Measurements from ENCODE around the gene STX11.

STX11 gene

GRCh38 chr6:144197919-144198318 is 47.6 kb downstream of the STX11 start:
- DNase-seq (ENCODE audit: insufficient read length) (no peak), FAIRE-seq (no peak)
- TF ChIP-seq POLR2AphosphoS5 (IDR thresholded peaks at IDR 0.05; ENCODE audit: low read depth, low read length), result no peak
- TF ChIP-seq TAF1 (IDR thresholded peaks at IDR 0.05; ENCODE audit: borderline replicate concordance, low read depth, low read length), result no peak
- TF ChIP-seq POLR2A (IDR thresholded peaks at IDR 0.05; ENCODE audit: low read depth, low read length), result no peak

- DNase-seq (ENCODE audit: insufficient read length) (no peak), FAIRE-seq (no peak)
- TF ChIP-seq POLR2AphosphoS5 (IDR thresholded peaks at IDR 0.05; ENCODE audit: low read depth, low read length) (no peak), POLR2A (IDR thresholded peaks at IDR 0.05; ENCODE audit: low read depth, low read length) (no peak), TAF1 (IDR thresholded peaks at IDR 0.05; ENCODE audit: borderline replicate concordance, low read depth, low read length) (no peak)
These were observed 52.7 kb downstream of the STX11 start for GRCh38 chr6:144202879-144203468.

- TF ChIP-seq POLR2A (IDR thresholded peaks at IDR 0.05; ENCODE audit: low read depth, low read length) (no peak), POLR2AphosphoS5 (IDR thresholded peaks at IDR 0.05; ENCODE audit: low read depth, low read length) (no peak), TAF1 (IDR thresholded peaks at IDR 0.05; ENCODE audit: borderline replicate concordance, low read depth, low read length) (no peak)
- no peak for DNase-seq (ENCODE audit: insufficient read length)
- no peak for FAIRE-seq
These were observed 60.8 kb downstream of the STX11 start for GRCh38 chr6:144211160-144211559.

GRCh38 chr6:144213315-144213714 is 63.0 kb downstream of the STX11 start:
- TF ChIP-seq POLR2AphosphoS5 (IDR thresholded peaks at IDR 0.05; ENCODE audit: low read depth, low read length) (no peak), POLR2A (IDR thresholded peaks at IDR 0.05; ENCODE audit: low read depth, low read length) (no peak), TAF1 (IDR thresholded peaks at IDR 0.05; ENCODE audit: borderline replicate concordance, low read depth, low read length) (no peak)
- FAIRE-seq (no peak), DNase-seq (ENCODE audit: insufficient read length) (no peak)

- no peak for TF ChIP-seq POLR2AphosphoS5 (IDR thresholded peaks at IDR 0.05; ENCODE audit: low read depth, low read length)
- TF ChIP-seq TAF1 (IDR thresholded peaks at IDR 0.05; ENCODE audit: borderline replicate concordance, low read depth, low read length), result no peak
- TF ChIP-seq POLR2A (IDR thresholded peaks at IDR 0.05; ENCODE audit: low read depth, low read length), result no peak
- FAIRE-seq (no peak), DNase-seq (ENCODE audit: insufficient read length) (no peak)
These were observed 63.7 kb downstream of the STX11 start for GRCh38 chr6:144214029-144214428.

GRCh38 chr6:144214622-144215401 is 64.5 kb downstream of the STX11 start:
- TF ChIP-seq TAF1 (IDR thresholded peaks at IDR 0.05; ENCODE audit: borderline replicate concordance, low read depth, low read length) (no peak), POLR2A (IDR thresholded peaks at IDR 0.05; ENCODE audit: low read depth, low read length) (no peak), POLR2AphosphoS5 (IDR thresholded peaks at IDR 0.05; ENCODE audit: low read depth, low read length) (no peak)
- DNase-seq (ENCODE audit: insufficient read length) (no peak), FAIRE-seq (no peak)

GRCh38 chr6:144215402-144215931 is 65.2 kb downstream of the STX11 start:
- DNase-seq (ENCODE audit: insufficient read length), result peak; percentile 32
- FAIRE-seq, result peak; percentile 46
- TF ChIP-seq TAF1 (IDR thresholded peaks at IDR 0.05; ENCODE audit: borderline replicate concordance, low read depth, low read length) (no peak), POLR2A (IDR thresholded peaks at IDR 0.05; ENCODE audit: low read depth, low read length) (no peak), POLR2AphosphoS5 (IDR thresholded peaks at IDR 0.05; ENCODE audit: low read depth, low read length) (no peak)

- FAIRE-seq (peak; percentile 78), DNase-seq (ENCODE audit: insufficient read length) (peak; percentile 84)
- TF ChIP-seq POLR2AphosphoS5 (IDR thresholded peaks at IDR 0.05; ENCODE audit: low read depth, low read length), result peak; percentile 26; the same call in 1 of the 2 replicates
- TF ChIP-seq TAF1 (IDR thresholded peaks at IDR 0.05; ENCODE audit: borderline replicate concordance, low read depth, low read length), result no peak; the same call in 1 of the 2 replicates
- peak; percentile 56; the same call in 1 of the 2 replicates for TF ChIP-seq POLR2A (IDR thresholded peaks at IDR 0.05; ENCODE audit: low read depth, low read length)
These were observed 65.8 kb downstream of the STX11 start for GRCh38 chr6:144215932-144216667.

- no peak for FAIRE-seq
- peak; percentile 54 for DNase-seq (ENCODE audit: insufficient read length)
These were observed 66.4 kb downstream of the STX11 start for GRCh38 chr6:144216668-144217218.

GRCh38 chr6:144217264-144217663 is 66.9 kb downstream of the STX11 start:
- no peak for TF ChIP-seq POLR2A (IDR thresholded peaks at IDR 0.05; ENCODE audit: low read depth, low read length)
- TF ChIP-seq TAF1 (IDR thresholded peaks at IDR 0.05; ENCODE audit: borderline replicate concordance, low read depth, low read length), result no peak
- no peak for TF ChIP-seq POLR2AphosphoS5 (IDR thresholded peaks at IDR 0.05; ENCODE audit: low read depth, low read length)
- no peak for FAIRE-seq

More at GRCh38 chr6:144216668-144217218, 66.4 kb downstream of the STX11 start:
- TF ChIP-seq POLR2AphosphoS5 (IDR thresholded peaks at IDR 0.05; ENCODE audit: low read depth, low read length) (no peak), TAF1 (IDR thresholded peaks at IDR 0.05; ENCODE audit: borderline replicate concordance, low read depth, low read length) (no peak)

GRCh38 chr6:144217797-144218196 is 67.5 kb downstream of the STX11 start:
- FAIRE-seq, result no peak
- no peak for TF ChIP-seq POLR2A (IDR thresholded peaks at IDR 0.05; ENCODE audit: low read depth, low read length)
- no peak for TF ChIP-seq TAF1 (IDR thresholded peaks at IDR 0.05; ENCODE audit: borderline replicate concordance, low read depth, low read length)
- TF ChIP-seq POLR2AphosphoS5 (IDR thresholded peaks at IDR 0.05; ENCODE audit: low read depth, low read length), result no peak

More at GRCh38 chr6:144217264-144217663, 66.9 kb downstream of the STX11 start:
- DNase-seq (ENCODE audit: insufficient read length), result no peak

More at GRCh38 chr6:144217797-144218196, 67.5 kb downstream of the STX11 start:
- no peak for DNase-seq (ENCODE audit: insufficient read length)
